Left renal cortex interstitium (tissue), 4 donors: ENCODE results near the gene CPEB3. TPM values are rescaled to one million over a fixed set of nuclear protein-coding genes. Genes with fewer than 3 reads are reported as not detected.
"Not testable (repeated sequence)": the region's sequence is repeated elsewhere in the genome, so short reads cannot be mapped to it uniquely, and the experiment has no call there.

ENCODE experiments used
- DNase-seq, 4 donors: peaks; one replicate each; pipeline ENCODE4 v3.0.0-alpha.2; 2013; ENCODE audit warnings: low read depth in 4 of 4, low spot score in 2 of 4, missing footprints in 1 of 4
- polyA plus RNA-seq, 4 donors: library from polyadenylated mRNA; unstranded; fragments of 120-200 nt; gene quantifications; one replicate each; pipeline ENCODE4 v1.2.1, GENCODE V29; 2013; ENCODE audit not compliant: insufficient read length in 4 of 4

CPEB3 gene
- polyA plus RNA-seq, 4 donors: 3.1 to 4.0 (median 3.2) TPM

- DNase-seq: no peak
Observed at GRCh38 chr10:92052741-92053140, 238.1 kb downstream of the CPEB3 start.

GRCh38 chr10:92052088-92052487, 238.8 kb downstream of the CPEB3 start:
- no peak for DNase-seq

- no peak for DNase-seq
Observed at GRCh38 chr10:92047215-92047614, 243.7 kb downstream of the CPEB3 start.

- no peak for DNase-seq
Observed at GRCh38 chr10:92045641-92046106, 245.2 kb downstream of the CPEB3 start.

- no peak for DNase-seq
Observed at GRCh38 chr10:92042541-92042940, 248.3 kb downstream of the CPEB3 start.

GRCh38 chr10:92038949-92039348, 251.9 kb downstream of the CPEB3 start:
- no peak for DNase-seq

GRCh38 chr10:92033070-92033469, 257.8 kb downstream of the CPEB3 start:
- not testable (repeated sequence) for DNase-seq

- DNase-seq: no peak
Observed at GRCh38 chr10:92031580-92031979, 259.3 kb downstream of the CPEB3 start.

GRCh38 chr10:92027141-92027540, 263.7 kb downstream of the CPEB3 start:
- DNase-seq: no peak

- not testable (repeated sequence) for DNase-seq
Observed at GRCh38 chr10:92025340-92025739, 265.5 kb downstream of the CPEB3 start.

GRCh38 chr10:92024700-92025099, 266.2 kb downstream of the CPEB3 start:
- no peak for DNase-seq

- DNase-seq: no peak
Observed at GRCh38 chr10:92014620-92015019, 276.3 kb downstream of the CPEB3 start.

GRCh38 chr10:92011560-92012214, 279.2 kb downstream of the CPEB3 start:
- DNase-seq: no peak

GRCh38 chr10:92010047-92010735, 280.7 kb downstream of the CPEB3 start:
- no peak for DNase-seq

- DNase-seq: no peak
Observed at GRCh38 chr10:92009445-92009844, 281.4 kb downstream of the CPEB3 start.

- no peak for DNase-seq
Observed at GRCh38 chr10:92005978-92006377, 284.9 kb downstream of the CPEB3 start.

GRCh38 chr10:92003258-92003657, 287.6 kb downstream of the CPEB3 start:
- DNase-seq: no peak

- no peak for DNase-seq
Observed at GRCh38 chr10:92001995-92002394, 288.9 kb downstream of the CPEB3 start.

- DNase-seq: no peak
Observed at GRCh38 chr10:92001581-92001980, 289.3 kb downstream of the CPEB3 start.
